IMR-90 (cell line): ENCODE measurements around the gene PRKACA. TPM values are rescaled to one million over a fixed set of nuclear protein-coding genes. Genes with fewer than 3 reads are reported as not detected.

ENCODE experiments used
- ATAC-seq: fragments of 200-7000 bp; cut with Tn5 transposase; 2 replicates; pipeline ENCODE4 v1.9.1; 2020; ENCODE audit warnings: low read depth, mild to moderate bottlenecking, moderate library complexity
- BruUV-seq: library from RNA; stranded (reverse); fragments of 400-500 nt; replicated peaks from 2 replicates; lab custom pipeline; 2021; lab: Mats Ljungman, UMichigan
- CTCF ChIA-PET: fragments of 300-600 bp; formaldehyde crosslinking; extraction: SDS; loops from one replicate; lab custom pipeline; 2021; ENCODE audit warnings: antibody characterized with exemption; lab: Yijun Ruan, JAX
- POLR2A ChIA-PET: fragments of 300-600 bp; sonication (Branson Sonifier 250); formaldehyde crosslinking; loops from one replicate; lab custom pipeline; 2022; ENCODE audit warnings: antibody characterized with exemption; ENCODE audit not compliant: unreplicated experiment; lab: Charles Lee
- DNase-seq: peaks from one replicate; pipeline ENCODE4 v3.0.0; 2013
- H2AFZ ChIP-seq: replicated peaks from 2 replicates; pipeline ENCODE3; 2013; ENCODE audit warnings: low read length, mild to moderate bottlenecking; ENCODE audit not compliant: poor library complexity
- H2AK5ac ChIP-seq: 2 replicates; pipeline ENCODE4 v1.6.1; 2013; ENCODE audit warnings: low read depth, low read length, inconsistent platforms
- H2AK9ac ChIP-seq: replicated peaks from 2 replicates; pipeline ENCODE3; 2013; ENCODE audit warnings: mild to moderate bottlenecking, low read depth, low read length, moderate library complexity; ENCODE audit not compliant: poor library complexity
- H2BK120ac ChIP-seq: 2 replicates; pipeline ENCODE4 v1.6.1; 2013; ENCODE audit warnings: low read depth, low read length, inconsistent platforms
- H2BK15ac ChIP-seq: 3 replicates; pipeline ENCODE4 v1.6.1; 2013; ENCODE audit warnings: low read depth, low read length, inconsistent platforms
- H2BK20ac ChIP-seq: 2 replicates; pipeline ENCODE4 v1.6.1; 2013; ENCODE audit warnings: low read depth, mild to moderate bottlenecking, inconsistent platforms, low read length, moderate library complexity
- H2BK5ac ChIP-seq: 2 replicates; pipeline ENCODE4 v1.6.1; 2013; ENCODE audit warnings: mild to moderate bottlenecking, low read depth, low read length, inconsistent platforms; ENCODE audit not compliant: poor library complexity, severe bottlenecking
- H3K14ac ChIP-seq: replicated peaks from 2 replicates; pipeline ENCODE4 v1.6.1; 2013; ENCODE audit warnings: low read depth, low read length, inconsistent platforms
- H3K18ac ChIP-seq: 2 replicates; pipeline ENCODE4 v1.6.1; 2013; ENCODE audit warnings: low read depth, low read length, control low read depth
- H3K23ac ChIP-seq: 2 replicates; pipeline ENCODE4 v1.6.1; 2013; ENCODE audit warnings: low read depth, low read length, inconsistent platforms
- H3K27ac ChIP-seq: 2 replicates; pipeline ENCODE4 v1.5.1; 2013; ENCODE audit warnings: mild to moderate bottlenecking, control low read depth, low read length; ENCODE audit not compliant: insufficient read depth
- H3K27me3 ChIP-seq: 2 replicates; pipeline ENCODE4 v1.6.1; 2013; ENCODE audit warnings: low read length; ENCODE audit not compliant: control insufficient read depth, insufficient read depth
- H3K36me3 ChIP-seq: 2 replicates; pipeline ENCODE4 v1.6.1; 2013; ENCODE audit warnings: low read length, mixed read lengths; ENCODE audit not compliant: control insufficient read depth, insufficient read depth
- H3K4ac ChIP-seq: 2 replicates; pipeline ENCODE4 v1.6.1; 2013; ENCODE audit warnings: low read depth, low read length, inconsistent platforms
- H3K4me1 ChIP-seq: 2 replicates; pipeline ENCODE4 v1.6.1; 2013; ENCODE audit warnings: low read length, mixed read lengths; ENCODE audit not compliant: control insufficient read depth, insufficient read depth
- H3K4me2 ChIP-seq: 2 replicates; pipeline ENCODE4 v1.6.1; 2013; ENCODE audit warnings: low read depth, mild to moderate bottlenecking, control low read depth, low read length, moderate library complexity
- H3K4me3 ChIP-seq: 2 replicates; pipeline ENCODE4 v1.5.1; 2013; ENCODE audit warnings: low read depth, mild to moderate bottlenecking, control low read depth, low read length, moderate library complexity; ENCODE audit not compliant: insufficient read depth
- H3K56ac ChIP-seq: 2 replicates; pipeline ENCODE4 v1.6.1; 2013; ENCODE audit warnings: low read length, inconsistent platforms; ENCODE audit not compliant: insufficient read depth; ENCODE audit errors: extremely low read depth
- H3K79me1 ChIP-seq, 2 experiments: 2 replicates each; pipeline ENCODE4 v1.6.1; 2013; ENCODE audit warnings: low read length in 2 of 2, inconsistent platforms in 1 of 2, low read depth in 1 of 2
- H3K9ac ChIP-seq: 2 replicates; pipeline ENCODE4 v1.6.1; 2013; ENCODE audit warnings: low read depth, low read length, control low read depth
- H3K9me1 ChIP-seq: 2 replicates; pipeline ENCODE4 v1.6.1; 2013; ENCODE audit warnings: low read length, inconsistent platforms; ENCODE audit not compliant: insufficient read depth
- H3K9me3 ChIP-seq: 2 replicates; pipeline ENCODE4 v1.6.1; 2013; ENCODE audit warnings: low read length; ENCODE audit not compliant: control insufficient read depth, insufficient read depth
- H4K20me1 ChIP-seq: 2 replicates; pipeline ENCODE4 v1.6.1; 2013; ENCODE audit warnings: low read length, inconsistent platforms; ENCODE audit not compliant: insufficient read depth
- H4K5ac ChIP-seq: 2 replicates; pipeline ENCODE4 v1.6.1; 2013; ENCODE audit warnings: mild to moderate bottlenecking, low read depth, low read length, control low read depth
- H4K8ac ChIP-seq, 2 experiments: 2 replicates each; pipeline ENCODE4 v1.6.1; 2013; ENCODE audit warnings: low read depth in 2 of 2, low read length in 2 of 2, control low read depth in 1 of 2, inconsistent platforms in 1 of 2
- H4K91ac ChIP-seq: 2 replicates; pipeline ENCODE4 v1.6.1; 2013; ENCODE audit warnings: low read depth, low read length, inconsistent platforms; ENCODE audit not compliant: insufficient read depth
- BHLHE40 ChIP-seq: fragments of 150-350 bp; IDR thresholded peaks from 2 replicates; pipeline ENCODE4 v1.6.1; 2016; ENCODE audit warnings: mild to moderate bottlenecking, low read depth, low read length
- CEBPB ChIP-seq: IDR thresholded peaks from 2 replicates; pipeline ENCODE4 v1.6.1; 2012; ENCODE audit warnings: low read depth, low read length, improper control_type of control experiment
- CHD1 ChIP-seq: IDR thresholded peaks from 2 replicates; pipeline ENCODE4 v1.6.1; 2012; ENCODE audit warnings: low read depth, low read length, improper control_type of control experiment
- CTCF ChIP-seq: conservative IDR thresholded peaks from 2 replicates; pipeline ENCODE4 v1.5.1; 2012; ENCODE audit warnings: mild to moderate bottlenecking, low read depth, low read length, improper control_type of control experiment
- ELK1 ChIP-seq: fragments of 150-350 bp; IDR thresholded peaks from 2 replicates; pipeline ENCODE4 v1.6.1; 2016; ENCODE audit warnings: low read depth, mild to moderate bottlenecking, low read length, moderate library complexity, borderline replicate concordance
- FOS ChIP-seq: fragments of 150-350 bp; IDR thresholded peaks from 2 replicates; pipeline ENCODE4 v1.6.1; 2016; ENCODE audit warnings: low read depth, low read length
- MAFK ChIP-seq: IDR thresholded peaks from 2 replicates; pipeline ENCODE4 v1.6.1; 2012; ENCODE audit warnings: low read depth, low read length, improper control_type of control experiment
- MAZ ChIP-seq: IDR thresholded peaks from 2 replicates; pipeline ENCODE4 v1.6.1; 2012; ENCODE audit warnings: low read depth, mild to moderate bottlenecking, low read length, improper control_type of control experiment, moderate library complexity, borderline replicate concordance
- MXI1 ChIP-seq: IDR thresholded peaks from 2 replicates; pipeline ENCODE4 v1.6.1; 2012; ENCODE audit warnings: low read depth, mild to moderate bottlenecking, low read length, moderate library complexity, borderline replicate concordance
- POLR2A ChIP-seq: IDR thresholded peaks from 2 replicates; pipeline ENCODE4 v1.6.1; 2012; ENCODE audit warnings: mild to moderate bottlenecking, low read depth, low read length
- RAD21 ChIP-seq: IDR thresholded peaks from 2 replicates; pipeline ENCODE4 v1.6.1; 2012; ENCODE audit warnings: low read length, improper control_type of control experiment
- RCOR1 ChIP-seq: IDR thresholded peaks from 2 replicates; pipeline ENCODE4 v1.6.1; 2012; ENCODE audit warnings: mild to moderate bottlenecking, low read length, improper control_type of control experiment; ENCODE audit not compliant: insufficient replicate concordance
- RFX5 ChIP-seq: IDR thresholded peaks from 2 replicates; pipeline ENCODE4 v1.8.0; 2012; ENCODE audit warnings: low read depth, mild to moderate bottlenecking, low read length, moderate library complexity
- SMC3 ChIP-seq: fragments of 150-350 bp; IDR thresholded peaks from 2 replicates; pipeline ENCODE4 v1.6.1; 2016; ENCODE audit warnings: low read depth, mild to moderate bottlenecking, antibody characterized with exemption, low read length, moderate library complexity
- USF2 ChIP-seq: fragments of 150-350 bp; IDR thresholded peaks from 2 replicates; pipeline ENCODE4 v1.6.1; 2017; ENCODE audit warnings: mild to moderate bottlenecking, antibody characterized with exemption, low read length, low read depth
- WGBS, 2 experiments: methylation state at CpG; one replicate each; pipeline versions ENCODE4 v1.1.5 to v1.1.7; 2013; ENCODE audit warnings: missing lambda C conversion rate in 2 of 2; ENCODE audit not compliant: insufficient read length in 1 of 2; ENCODE audit errors: extremely low coverage in 2 of 2; 5-methylcytosine and 5-hydroxymethylcytosine counted together
- dilution Hi-C: fragments of 300-500 bp; cut with HindIII; formaldehyde crosslinking; loops from one replicate; pipeline ENCODE4 v1.14.3; 2018; ENCODE audit warnings: low sequenced_read_pairs; ENCODE audit not compliant: unreplicated experiment
- in situ Hi-C: fragments of 300-500 bp; cut with MboI; formaldehyde crosslinking; loops from 3 replicates; pipeline ENCODE4 v1.14.3; 2019; ENCODE audit warnings: low sequenced_read_pairs, inconsistent platforms, mixed read lengths
- intact Hi-C: fragments of 100-400 bp; cut with micrococcal nuclease; formaldehyde crosslinking; loops from 2 replicates; pipeline ENCODE4 v1.10.0; 2022
- polyA plus RNA-seq, 3 experiments: library from polyadenylated mRNA; depleted of rRNA; stranded (reverse); fragments of >200 nt; gene quantifications; 2 replicates each; pipeline ENCODE4 v1.2.3, GENCODE V29; 2012; ENCODE audit warnings: low replicate concordance in 1 of 3
- total RNA-seq: library from RNA; depleted of rRNA; stranded (reverse); fragments of >200 nt; gene quantifications from 2 replicates; pipeline ENCODE4 v1.2.3, GENCODE V29; 2012

The PRKACA gene
- total and polyA plus RNA-seq, 2 of the 4 experiments (the other 2 are of a cell fraction): 18.1 to 94.5 TPM

DNA sequence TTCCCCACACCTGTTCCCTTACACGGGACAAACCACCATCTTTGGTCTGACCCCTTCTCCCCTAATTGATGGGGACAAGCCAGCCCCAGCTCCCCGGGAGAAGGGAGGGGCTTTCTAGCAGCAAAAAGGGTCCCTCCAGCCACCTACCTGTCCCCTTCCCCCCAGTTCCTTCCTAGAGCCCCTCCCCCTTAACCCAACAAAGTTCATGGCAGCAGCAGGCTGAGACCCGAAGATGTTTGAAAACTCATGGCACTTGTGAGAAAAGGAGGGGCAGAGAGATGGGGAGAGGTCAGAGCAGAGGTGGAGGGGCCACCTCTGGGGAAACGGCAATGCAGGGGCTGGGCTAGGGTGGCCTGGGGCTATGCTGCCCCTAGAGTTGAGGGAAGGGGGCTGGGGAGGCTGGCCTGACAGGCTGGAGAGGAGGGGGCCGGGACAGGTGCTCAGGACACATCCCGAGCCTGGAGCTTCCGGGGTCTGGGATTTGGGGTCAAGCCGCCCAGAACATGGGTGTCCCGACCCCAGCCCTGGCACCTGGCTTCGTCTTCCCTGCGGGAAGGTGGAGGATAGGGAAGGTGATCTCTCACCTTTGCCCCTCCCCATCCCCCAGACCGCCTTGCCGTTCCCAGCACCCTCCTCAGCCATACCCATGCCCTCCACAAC, 31.3 kb upstream of the PRKACA start:
- TF ChIP-seq RFX5 (no peak), RAD21 (no peak), ELK1 (no peak), USF2 (no peak), CHD1 (no peak), CEBPB (no peak), SMC3 (no peak), CTCF (no peak), MAFK (no peak), BHLHE40 (no peak), MAZ (no peak), FOS (no peak), RCOR1 (no peak), MXI1 (no peak), POLR2A (no peak)

More for the DNA sequence above, 31.3 kb upstream of the PRKACA start:
- Histone ChIP-seq H3K9me1 (no peaks in the 10 kb centered on the region), H2AFZ (peak overlapping the region; percentile 78), H2BK5ac (no peak overlapping the region), H3K23ac (no peak overlapping the region), H3K79me1 (peaks cover 7 to 20% of the 10 kb centered on the region in 2 experiments; a peak in 3 of 4 replicates), H4K5ac (no peak overlapping the region; the same call in 1 of the 2 replicates), H3K36me3 (no peaks in the 10 kb centered on the region), H2AK5ac (peak overlapping the region; percentile 60; the same call in 1 of the 2 replicates), H3K27me3 (no peaks in the 10 kb centered on the region), H2BK15ac (no peak overlapping the region), H3K9me3 (no peaks in the 10 kb centered on the region), H3K4me2 (no peak overlapping the region), H3K14ac (no peak overlapping the region), H3K4me3 (no peak overlapping the region), H3K4ac (no peak overlapping the region), H3K4me1 (peaks cover 5% of the 10 kb centered on the region; the same call in 1 of the 2 replicates), H2AK9ac (peak overlapping the region; percentile 58), H3K18ac (no peak overlapping the region), H3K9ac (no peak overlapping the region), H4K20me1 (peaks cover 14% of the 10 kb centered on the region; the same call in 1 of the 2 replicates), H3K27ac (no peak overlapping the region), H4K8ac (peak overlapping the region; percentile 3 to 50; a peak in 2 of 4 replicates), H3K56ac (no peak overlapping the region), H2BK120ac (no peak overlapping the region), H4K91ac (no peak overlapping the region), H2BK20ac (no peak overlapping the region)
- dilution Hi-C loops: no loop called here
- DNase-seq (no peak), ATAC-seq (no peak)
- in situ Hi-C loops: no loop called here
- intact Hi-C loops: loop anchor here (1.0 to 2.0 kb wide), 2 partner anchors 199 to 258 kb away; no protein-coding TSS in a partner anchor
- no TSS peak for BruUV-seq
- POLR2A ChIA-PET: no interaction called here
- CTCF ChIA-PET: interaction anchor here (0.6 to 1.8 kb wide), 5 partner anchors 10 to 258 kb away, joined by 3 to 7 read pairs (median 5); partner anchors contain the start of gene ASF1B
- WGBS, 2 experiments: no CpG with 5 or more reads among the region's 13 CpGs
